HG03439 (cell line): ENCODE measurements around the gene TOP1.

ENCODE experiments used
- ATAC-seq: cut with Tn5 transposase; IDR thresholded peaks from one replicate; pipeline ENCODE4 v1.9.1; 2021; ENCODE audit warnings: mild to moderate bottlenecking, moderate library complexity; ENCODE audit not compliant: unreplicated experiment

The TOP1 gene

DNA sequence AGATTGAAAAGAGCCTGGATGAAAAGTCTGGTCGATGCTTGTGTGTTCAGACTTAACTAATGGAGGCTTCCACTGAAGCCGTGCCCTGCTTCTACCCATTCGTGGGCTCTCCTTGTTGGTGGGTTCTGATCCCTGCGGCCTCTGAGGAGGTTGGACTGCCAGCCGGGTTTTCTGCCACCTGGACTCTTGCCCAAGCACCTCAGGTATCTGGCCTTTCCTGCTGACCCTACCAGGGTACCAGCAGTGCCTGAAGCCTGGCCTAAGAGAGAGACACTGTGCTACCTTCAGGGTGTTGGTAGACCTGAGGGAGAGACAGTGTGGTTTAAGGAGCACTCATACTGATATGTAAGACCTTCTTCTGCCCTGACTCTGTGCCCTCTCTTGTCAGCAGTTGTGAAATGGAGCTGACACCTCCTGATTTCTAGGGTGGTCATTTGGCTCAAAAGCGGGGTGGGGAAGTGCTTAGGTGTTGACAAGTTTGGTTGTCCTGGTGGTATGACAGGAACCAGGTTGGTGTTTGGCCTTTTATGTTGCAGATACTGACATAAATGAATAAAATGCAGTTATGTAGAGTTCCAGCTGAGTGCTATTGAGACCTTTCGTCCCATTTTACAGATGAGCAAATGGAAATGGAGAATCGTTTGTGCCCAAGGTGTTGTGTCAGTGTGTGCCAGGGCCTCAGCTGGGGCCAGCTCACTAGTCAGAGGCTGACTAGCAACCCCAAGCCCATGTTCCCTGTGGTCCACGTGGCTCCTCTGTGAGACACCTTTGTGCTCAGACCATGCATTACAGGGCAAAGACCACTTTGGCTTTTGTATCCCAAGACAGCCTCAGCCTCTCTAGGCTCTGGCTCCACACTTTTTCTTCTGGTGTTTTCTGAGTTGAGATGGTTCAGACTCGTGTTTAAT lies 111.9 kb downstream of the TOP1 start:
- ATAC-seq, result no peak

DNA sequence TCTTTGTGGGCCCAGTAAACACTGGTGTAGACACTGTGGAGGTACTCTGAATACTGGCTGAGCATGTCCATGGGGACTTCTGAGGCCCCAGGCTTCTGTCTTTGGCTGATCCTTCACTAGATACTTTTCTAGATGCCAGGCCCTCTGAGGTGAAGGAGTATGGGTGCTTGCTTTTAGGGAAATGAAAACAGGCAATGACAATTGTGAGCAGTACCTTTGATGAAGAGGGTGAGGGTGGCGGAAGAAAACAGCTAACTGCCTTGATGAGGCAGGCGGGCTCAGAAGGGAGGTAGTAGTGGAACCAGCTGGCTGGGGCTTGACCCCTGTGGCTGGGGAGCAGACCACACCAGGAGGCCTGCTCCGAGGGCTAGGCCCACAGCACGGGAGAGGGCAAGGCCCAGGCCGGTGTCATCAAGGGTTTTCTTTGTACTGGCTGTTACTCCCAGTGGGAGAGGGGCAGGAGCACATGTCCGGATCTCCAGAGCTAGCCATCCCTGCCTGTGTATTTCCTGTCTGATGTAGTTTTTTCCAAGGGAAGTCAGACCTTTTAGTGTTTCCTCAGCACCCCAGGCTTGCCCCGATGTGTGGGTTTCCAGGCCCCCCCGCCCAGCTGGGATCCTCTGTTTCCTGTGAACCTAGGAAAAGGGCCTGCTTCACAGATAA lies 112.7 kb downstream of the TOP1 start:
- ATAC-seq, result no peak

DNA sequence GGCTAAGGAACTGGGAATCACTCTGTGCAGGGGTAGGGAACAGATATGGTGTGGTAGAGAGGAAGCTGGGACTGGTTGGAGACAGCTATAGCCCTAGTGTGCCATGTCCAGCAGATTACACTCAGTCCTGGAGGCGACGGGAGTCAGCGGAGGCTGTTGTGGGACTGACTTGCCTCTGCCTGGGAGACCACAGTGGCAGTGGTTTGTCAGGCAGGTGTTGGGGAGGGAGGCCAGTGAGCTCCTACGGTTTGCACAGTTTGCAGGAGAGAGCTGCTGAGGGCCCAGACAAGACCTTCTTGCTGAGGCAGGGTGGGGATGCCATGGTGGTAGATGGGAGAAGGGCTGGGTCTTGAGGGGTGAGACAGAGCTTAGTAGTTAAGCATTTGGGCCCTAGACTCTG lies 113.6 kb downstream of the TOP1 start:
- no peak for ATAC-seq

DNA sequence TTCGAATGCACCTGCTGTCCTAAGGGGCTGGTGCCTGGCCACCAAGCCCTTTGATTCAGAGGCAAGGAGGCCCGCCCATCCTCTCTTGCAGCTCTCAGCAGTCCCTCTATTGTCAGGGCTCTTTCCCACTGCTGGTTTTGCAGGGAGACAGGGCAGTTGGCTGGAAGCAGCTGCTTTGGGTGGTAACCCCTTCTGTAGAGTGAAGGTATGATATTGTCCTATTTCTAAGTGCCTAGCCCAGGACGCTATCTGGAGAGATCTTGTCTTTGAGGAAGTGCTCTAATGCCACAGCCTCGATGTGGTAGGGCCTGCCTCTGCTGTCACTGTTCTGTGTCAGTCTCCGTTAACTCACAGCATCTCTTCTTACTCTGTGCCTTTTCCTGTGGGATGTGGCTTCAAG lies 114.3 kb downstream of the TOP1 start:
- ATAC-seq, result no peak

DNA sequence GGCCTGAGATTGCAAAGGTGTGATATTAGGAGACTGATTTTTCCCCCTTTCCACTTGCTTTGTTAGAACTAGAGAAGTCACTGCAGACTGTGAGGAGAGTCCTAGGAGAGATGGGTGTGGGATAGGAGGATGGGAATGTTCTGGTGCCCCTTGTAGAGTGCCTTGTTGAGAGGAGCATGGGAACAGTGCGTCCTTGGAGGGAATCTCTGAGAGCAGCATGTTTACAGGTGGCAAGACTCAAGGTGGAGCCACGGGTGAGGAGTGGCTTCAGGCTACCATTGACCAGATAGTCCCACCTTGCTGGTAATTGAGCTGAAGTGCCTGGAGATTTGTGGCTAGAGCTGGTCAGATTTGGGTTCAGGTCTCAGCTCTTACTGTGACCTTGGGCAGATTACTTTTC lies 114.7 kb downstream of the TOP1 start:
- ATAC-seq, result no peak

DNA sequence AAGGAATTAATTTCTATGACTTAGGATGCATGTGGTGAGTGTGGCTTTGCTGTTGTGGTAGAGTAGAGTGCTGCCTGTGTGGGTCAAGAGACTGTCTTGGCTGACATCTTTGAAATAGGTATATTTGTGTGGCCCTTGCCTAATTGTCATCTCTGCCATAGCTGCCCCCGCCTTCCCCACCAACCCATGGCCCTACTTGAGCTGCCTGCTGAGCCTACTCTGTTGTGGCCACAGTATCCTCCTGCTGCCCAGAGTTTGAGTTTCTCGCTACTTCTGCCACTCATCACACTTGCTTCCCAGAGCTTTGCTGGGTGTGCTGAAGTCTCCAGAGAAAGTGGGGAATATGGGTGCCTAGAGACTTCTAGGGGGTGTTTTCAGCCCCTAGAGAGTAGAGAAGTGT lies 116.7 kb downstream of the TOP1 start:
- no peak for ATAC-seq

DNA sequence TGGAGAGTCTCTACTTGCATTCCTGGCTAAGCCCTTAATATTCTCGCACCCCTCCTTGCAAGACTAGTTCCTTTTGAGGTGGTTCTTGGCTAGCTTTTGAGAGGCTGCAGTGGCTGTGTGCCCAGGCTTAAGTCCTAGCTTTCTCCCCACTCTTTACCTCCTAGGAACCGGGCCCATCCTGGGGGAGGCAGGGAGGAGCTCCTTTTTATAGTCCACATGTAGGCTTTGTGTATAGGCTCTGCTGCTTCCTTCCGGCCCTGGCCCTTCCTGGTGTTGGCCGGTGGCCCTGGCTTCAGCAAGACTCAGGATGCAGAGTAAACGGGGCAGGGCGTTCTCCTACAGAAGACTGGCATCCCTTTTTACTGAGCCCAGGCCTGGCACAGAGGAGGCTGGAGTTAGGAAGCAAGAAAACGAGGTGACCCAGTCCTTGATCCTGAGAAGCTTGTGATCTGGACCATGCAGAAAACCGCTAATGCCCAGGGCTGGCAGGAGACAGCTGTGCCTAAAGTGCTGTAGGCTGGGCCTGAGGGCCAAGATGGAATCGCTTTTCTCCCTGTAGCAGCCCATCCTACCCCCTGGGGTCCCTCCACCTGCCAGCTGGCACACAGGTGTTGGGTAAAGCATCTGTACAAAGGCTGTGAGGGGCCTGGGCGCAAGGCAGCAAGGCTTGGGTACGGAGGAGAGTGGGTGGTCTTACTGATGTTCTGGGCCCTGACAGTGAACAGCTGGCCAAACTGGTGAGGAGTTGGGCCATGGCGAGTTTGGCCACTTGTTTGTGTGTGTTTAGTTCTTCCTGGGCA lies 117.4 kb downstream of the TOP1 start:
- no peak for ATAC-seq

DNA sequence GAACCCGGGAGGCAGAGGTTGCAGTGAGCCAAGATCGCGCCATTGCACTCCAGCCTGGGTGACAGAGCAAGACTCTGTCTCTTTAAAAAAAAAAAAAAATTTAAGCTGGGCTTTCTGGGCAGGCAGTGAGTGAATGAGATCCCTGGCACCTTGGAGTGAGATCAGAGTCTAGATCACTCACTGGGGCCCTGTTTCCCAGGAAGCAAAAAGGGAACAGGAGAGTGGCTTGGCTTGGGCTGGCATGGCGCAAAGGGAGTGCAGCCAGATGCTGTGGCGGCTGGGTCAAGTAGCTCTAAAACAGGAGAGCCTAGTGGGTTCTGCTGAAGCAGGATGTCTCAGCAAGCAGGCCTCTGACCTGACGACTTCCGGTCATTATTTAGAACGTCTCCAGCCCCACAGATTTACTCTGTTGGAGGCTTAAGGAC lies 119.2 kb downstream of the TOP1 start:
- ATAC-seq, result no peak

DNA sequence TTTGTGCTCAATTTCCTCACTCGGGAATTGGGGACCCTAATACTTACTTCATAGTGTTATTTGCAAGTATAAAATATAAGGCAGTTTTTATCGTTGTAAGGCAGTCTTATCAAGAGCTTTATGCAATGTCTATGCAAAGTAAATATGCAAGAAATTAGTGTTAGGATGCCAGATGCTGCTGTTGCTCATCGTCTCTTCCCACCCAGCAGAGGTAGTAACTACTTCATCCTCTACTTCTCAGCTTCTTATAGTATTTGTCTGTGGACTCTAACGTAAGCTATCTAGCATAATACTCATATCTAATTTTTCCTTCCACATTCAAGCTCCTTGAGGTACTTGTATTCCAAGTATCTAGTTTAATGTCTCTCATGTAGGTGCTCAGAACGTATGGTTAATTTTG lies 120.3 kb downstream of the TOP1 start:
- ATAC-seq, result no peak

DNA sequence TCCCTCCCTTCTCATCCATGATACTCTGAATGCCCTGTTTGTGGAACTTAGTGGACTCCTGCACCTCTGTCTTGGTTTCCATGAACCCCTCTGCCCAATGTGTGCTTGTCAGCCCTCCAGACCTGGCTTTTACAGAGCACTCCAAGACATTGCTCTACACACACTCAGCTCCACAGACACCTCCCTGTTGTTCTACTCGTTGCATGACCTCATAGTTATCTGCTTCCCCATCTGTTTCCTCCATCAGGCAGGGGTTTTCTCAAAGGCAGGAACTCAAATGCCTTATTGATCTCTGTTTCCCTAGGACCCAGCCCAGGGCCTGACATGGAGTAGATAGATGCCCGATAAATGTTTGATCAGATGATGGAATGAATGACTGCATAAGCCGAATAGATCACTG lies 122.0 kb downstream of the TOP1 start:
- ATAC-seq, result no peak

DNA sequence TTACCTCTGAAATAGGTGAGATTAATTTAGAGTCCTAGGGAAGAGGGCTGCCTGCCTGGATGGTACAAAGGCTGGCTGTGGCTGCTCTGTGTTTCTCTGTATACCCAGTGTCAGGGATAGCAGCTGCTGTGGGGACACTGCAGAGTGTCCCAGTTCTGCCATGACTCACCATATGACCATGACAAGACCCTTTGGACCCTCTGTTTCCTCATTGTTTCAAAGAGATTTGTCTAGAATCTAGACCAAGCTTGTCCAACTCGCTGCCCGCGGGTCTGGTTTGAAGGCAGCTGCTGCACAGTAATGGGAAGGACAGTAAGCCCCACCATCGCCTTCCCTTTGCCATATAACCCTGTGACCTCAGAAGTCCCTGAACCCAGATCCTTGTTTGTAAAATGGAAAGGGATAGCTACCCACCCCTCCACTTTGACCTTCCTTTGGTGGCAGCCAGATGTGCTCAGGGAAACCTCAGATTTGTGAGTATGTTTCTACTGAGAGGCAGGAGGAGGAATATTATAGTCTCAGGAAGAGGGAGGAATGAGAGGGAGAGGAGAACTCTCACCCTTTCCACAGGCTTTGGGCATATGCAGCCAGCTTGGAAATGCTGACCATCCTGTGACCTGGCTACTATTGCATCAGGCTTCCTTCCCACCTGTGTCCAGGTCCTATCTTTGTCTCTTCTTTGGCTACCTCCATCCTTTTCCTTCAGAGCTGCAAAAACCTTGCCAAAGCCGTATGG lies 122.7 kb downstream of the TOP1 start:
- ATAC-seq, result no peak

DNA sequence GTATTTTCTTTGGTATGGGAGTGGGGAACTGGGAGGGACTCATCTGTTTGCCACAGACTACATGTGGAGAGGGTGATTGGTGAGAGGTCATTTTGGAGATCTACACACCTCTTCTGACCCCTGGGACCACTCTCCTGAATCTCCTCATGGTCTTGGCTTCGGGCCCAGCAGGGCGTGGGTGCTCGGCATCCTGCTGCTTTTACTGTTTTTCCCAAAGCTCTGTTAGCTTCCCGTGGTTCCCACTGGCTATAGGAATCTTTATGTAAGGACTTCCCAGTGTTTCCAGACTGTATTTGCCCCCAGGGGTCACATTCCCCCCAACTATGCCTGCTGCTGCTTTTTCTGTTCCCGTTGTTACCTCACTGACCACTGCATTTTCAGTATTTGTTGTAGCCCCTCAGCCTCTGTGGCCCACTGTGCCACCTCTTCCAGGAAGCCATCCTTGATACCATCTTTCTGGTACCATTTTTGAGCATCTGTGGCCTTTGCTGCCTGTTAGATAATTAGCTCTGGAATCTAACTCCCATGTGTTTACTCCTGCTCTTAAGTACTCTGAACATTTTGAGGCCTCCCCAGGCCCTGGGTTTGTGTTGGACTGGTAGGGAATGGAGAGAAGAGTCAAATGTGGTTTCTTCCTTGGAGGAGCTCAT lies 123.6 kb downstream of the TOP1 start:
- no peak for ATAC-seq

DNA sequence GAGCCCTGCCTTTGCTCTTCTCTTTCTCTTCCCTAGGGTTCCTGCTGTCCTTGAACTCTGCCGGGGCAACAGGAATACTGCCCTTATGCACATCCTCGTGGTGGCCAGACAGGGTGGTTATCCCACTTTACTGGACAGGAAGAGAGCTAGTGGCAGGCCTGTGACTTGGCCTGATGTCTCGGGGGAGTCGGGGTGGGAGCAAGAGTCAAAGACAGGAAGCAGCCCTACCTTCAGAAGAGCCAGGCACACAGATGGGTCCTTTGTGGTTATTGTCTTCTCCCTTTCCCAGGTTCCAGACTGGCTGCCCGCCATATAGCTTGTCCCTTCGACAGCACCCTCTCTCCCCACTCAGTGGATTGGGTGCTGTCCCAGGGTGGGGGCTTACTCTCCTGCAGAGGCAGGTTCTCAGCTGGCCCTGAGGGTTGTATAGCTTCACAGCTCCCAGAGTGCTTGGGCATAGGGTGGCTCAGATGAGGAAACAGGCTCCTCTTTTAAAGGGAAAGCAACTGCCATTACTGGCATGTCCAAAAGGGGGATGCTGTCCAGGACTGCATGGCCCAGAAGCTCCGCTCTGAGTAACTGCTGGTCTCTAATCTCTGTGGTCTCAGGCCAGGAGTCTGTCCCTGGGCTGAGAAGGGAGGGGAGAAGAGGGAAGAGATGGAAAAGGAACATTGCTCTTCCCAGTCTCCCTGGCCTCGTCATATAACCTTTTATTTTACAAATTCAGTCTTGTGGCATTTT lies 126.0 kb downstream of the TOP1 start:
- no peak for ATAC-seq

DNA sequence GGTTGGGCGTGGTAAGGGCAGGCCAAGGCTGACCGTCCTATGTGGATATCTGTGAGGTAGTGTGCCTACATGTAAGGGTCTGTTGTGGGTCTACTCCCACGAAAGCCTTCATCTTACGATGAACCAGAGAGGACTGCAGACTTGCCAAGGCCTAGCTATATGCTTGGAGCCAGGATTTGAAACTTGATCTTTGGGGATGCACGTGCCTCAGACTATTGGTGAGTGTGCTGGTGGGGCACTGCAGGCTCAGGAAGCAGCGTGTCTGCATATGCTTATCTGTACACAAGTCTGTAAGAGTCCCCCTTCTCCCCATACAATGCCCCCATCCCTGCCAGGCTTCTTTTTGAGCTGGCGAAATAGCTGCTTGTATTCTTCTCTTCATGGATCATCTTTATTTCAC lies 126.6 kb downstream of the TOP1 start:
- ATAC-seq, result no peak

DNA sequence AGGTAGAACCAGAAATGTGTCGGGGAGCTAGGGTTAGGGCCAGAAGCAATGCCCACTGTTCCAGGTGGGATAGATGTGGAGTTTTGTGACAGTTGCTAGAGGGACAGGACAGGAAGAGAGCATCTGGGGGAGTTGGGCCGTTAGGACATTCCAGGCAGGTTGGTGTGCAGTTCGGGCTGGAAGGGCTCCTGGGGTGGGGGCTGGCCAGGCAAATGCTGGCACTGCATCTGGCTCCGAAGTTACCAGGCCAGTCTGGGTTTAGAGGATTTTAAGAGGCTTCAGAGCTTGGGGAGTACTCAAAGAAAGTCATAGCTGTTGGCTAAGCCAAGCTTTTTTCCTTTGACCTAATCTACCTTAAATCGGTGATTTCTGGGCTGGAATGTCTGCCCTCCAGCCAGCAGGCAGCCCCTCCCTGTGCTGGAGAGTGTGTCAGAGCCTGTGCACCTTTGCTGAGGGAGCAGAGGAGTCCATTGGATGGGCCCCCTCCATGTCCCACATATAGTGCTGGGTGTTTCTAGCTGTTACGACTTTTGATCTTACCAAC lies 129.5 kb downstream of the TOP1 start:
- no peak for ATAC-seq

DNA sequence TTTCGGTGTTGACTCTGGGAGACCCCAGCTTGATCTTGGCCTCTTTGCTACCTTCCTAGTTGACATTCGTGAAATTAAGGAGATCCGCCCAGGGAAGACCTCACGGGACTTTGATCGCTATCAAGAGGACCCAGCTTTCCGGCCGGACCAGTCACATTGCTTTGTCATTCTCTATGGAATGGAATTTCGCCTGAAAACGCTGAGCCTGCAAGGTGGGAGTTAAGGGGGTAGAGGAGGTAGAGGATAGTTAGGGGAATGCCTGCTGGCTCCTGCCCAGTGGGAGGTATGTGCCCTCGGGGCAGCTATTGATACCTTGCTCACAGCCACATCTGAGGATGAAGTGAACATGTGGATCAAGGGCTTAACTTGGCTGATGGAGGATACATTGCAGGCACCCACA lies 130.9 kb downstream of the TOP1 start:
- ATAC-seq, result no peak

DNA sequence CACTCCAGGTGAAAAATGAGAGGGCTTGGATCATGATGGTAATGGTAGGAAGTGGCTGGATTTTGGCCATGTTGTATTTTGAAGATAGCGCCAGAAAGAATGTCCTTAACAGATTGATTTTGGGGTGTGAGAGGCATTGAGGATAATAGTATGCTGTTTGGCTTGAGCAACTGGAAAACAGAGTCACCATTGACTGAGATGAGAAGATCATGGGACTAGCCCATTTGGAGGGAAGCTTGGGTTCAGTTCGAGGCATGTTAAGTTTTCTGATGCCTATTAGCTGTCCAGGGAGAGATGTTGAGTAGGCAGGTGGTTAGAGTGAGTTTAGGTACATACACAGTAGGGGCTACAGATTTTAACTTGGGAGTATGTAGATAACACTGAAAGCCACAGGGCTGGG lies 132.1 kb downstream of the TOP1 start:
- ATAC-seq, result no peak

DNA sequence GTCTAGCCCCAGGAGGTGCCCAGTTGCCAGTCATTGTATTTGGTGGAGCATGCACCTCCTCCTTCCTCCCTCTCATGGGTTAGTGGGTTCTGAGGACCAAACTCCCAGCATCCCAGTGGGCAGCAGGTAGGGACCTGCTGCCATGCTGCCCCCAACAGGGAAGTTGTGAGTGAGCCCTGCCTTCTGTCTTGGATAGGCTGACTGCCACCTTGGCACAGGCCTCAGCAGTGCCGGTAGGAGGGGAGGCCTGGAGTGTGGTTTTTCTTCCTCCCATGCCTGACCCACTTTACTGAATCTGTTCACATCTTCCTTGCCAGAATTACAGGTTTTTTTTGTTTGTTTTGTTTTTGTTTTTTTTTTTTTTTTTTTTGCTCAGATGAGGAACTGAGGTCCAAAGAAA lies 133.3 kb downstream of the TOP1 start:
- ATAC-seq, result no peak

DNA sequence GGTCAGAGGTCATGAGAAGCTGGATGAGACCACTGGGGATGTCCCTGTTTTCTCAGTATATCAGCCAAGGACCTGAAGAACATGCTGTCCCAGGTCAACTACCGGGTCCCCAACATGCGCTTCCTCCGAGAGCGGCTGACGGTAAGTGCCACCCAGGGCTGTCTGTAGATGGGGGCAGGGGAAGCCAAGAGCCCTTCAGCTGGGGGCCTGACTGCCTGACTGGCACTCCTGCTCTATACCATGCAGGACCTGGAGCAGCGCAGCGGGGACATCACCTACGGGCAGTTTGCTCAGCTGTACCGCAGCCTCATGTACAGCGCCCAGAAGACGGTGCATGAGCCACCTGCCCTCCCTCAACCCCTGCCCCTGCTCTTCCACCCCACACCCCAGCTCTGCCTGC lies 133.8 kb downstream of the TOP1 start:
- ATAC-seq, result no peak

DNA sequence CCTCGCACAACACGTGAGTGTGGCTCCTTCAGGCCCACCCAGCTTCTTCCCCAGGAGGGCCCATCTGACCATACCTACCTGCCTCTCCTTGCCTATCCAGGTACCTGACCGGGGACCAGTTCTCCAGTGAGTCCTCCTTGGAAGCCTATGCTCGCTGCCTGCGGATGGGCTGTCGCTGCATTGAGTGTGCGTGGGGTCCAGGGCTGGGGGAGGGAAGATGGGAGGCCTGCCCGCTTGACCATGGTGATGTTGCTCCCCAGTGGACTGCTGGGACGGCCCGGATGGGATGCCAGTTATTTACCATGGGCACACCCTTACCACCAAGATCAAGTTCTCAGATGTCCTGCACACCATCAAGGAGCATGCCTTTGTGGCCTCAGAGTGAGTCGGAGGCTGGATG lies 135.2 kb downstream of the TOP1 start:
- ATAC-seq, result no peak
